SHP77 treated with DMSO at 0.1 percent for 48 hours (cell line): ENCODE measurements around the gene FAM76B.
A peak's percentile ranks its signal among the peaks of the same experiment; 100 is the strongest.
"Not testable (repeated sequence)": the region's sequence is repeated elsewhere in the genome, so short reads cannot be mapped to it uniquely, and the experiment has no call there.

Experiments
- DNase-seq: peaks from one replicate; lab custom pipeline; 2025; lab: John Stamatoyannopoulos, UW

Gene FAM76B

GRCh38 chr11:95789506-95790122, at the start of gene FAM76B:
Gene FAM76B, minus strand, starts transcription at chr11:95789782. Its CDS starts 304 bp downstream, at chr11:95789478.
- DNase-seq, result peak; percentile 93

- peak; percentile 52 for DNase-seq
Measured at GRCh38 chr11:95835768-95836488, 46.3 kb upstream of the FAM76B start.

GRCh38 chr11:95835351-95835750, 45.8 kb upstream of the FAM76B start:
- DNase-seq, result no peak

- no peak for DNase-seq
Measured at GRCh38 chr11:95833378-95833777, 43.8 kb upstream of the FAM76B start.

- no peak for DNase-seq
Measured at GRCh38 chr11:95832763-95833162, 43.2 kb upstream of the FAM76B start.

- DNase-seq, result no peak
Measured at GRCh38 chr11:95831198-95831883, 41.8 kb upstream of the FAM76B start.

GRCh38 chr11:95829580-95830259, 40.1 kb upstream of the FAM76B start:
- DNase-seq, result no peak

GRCh38 chr11:95827696-95828095, 38.1 kb upstream of the FAM76B start:
- DNase-seq, result no peak

GRCh38 chr11:95821640-95822039, 32.1 kb upstream of the FAM76B start:
- DNase-seq, result no peak

- DNase-seq, result no peak
Measured at GRCh38 chr11:95816037-95816436, 26.5 kb upstream of the FAM76B start.

- not testable (repeated sequence) for DNase-seq
Measured at GRCh38 chr11:95811052-95811451, 21.5 kb upstream of the FAM76B start.

- DNase-seq, result not testable (repeated sequence)
Measured at GRCh38 chr11:95806464-95806863, 16.9 kb upstream of the FAM76B start.

- no peak for DNase-seq
Measured at GRCh38 chr11:95805869-95806268, 16.3 kb upstream of the FAM76B start.

- no peak for DNase-seq
Measured at GRCh38 chr11:95803973-95804372, 14.4 kb upstream of the FAM76B start.

- no peak for DNase-seq
Measured at GRCh38 chr11:95802806-95803205, 13.2 kb upstream of the FAM76B start.

GRCh38 chr11:95800438-95800837, 10.9 kb upstream of the FAM76B start:
- no peak for DNase-seq

- DNase-seq, result no peak
Measured at GRCh38 chr11:95799546-95799945, 10.0 kb upstream of the FAM76B start.

GRCh38 chr11:95796501-95796900, 6.9 kb upstream of the FAM76B start:
- no peak for DNase-seq

- DNase-seq, result no peak
Measured at GRCh38 chr11:95795627-95796295, 6.2 kb upstream of the FAM76B start.

- no peak for DNase-seq
Measured at GRCh38 chr11:95794086-95794485, 4.5 kb upstream of the FAM76B start.

- no peak for DNase-seq
Measured at GRCh38 chr11:95793116-95793515, 3.5 kb upstream of the FAM76B start.

GRCh38 chr11:95792700-95793099, 3.1 kb upstream of the FAM76B start:
- DNase-seq, result no peak
